GM13976 (cell line): ENCODE results near the gene PIP5K1B.

ENCODE experiments used
- DNase-seq: peaks from one replicate; pipeline ENCODE4 v3.0.0; 2012; ENCODE audit warnings: low spot score
- CTCF ChIP-seq: IDR thresholded peaks from 2 replicates; pipeline ENCODE4 v1.5.1; 2012; ENCODE audit warnings: borderline replicate concordance, mild to moderate bottlenecking; ENCODE audit not compliant: insufficient read depth; ENCODE audit errors: extremely low read depth, missing control alignments, control extremely low read depth
- in situ Hi-C: fragments of 300-500 bp; cut with MboI; formaldehyde crosslinking; loops from one replicate; pipeline ENCODE4 v1.12.0; 2022; ENCODE audit warnings: low sequenced_read_pairs, mixed read lengths, inconsistent platforms; ENCODE audit not compliant: unreplicated experiment

The PIP5K1B gene

DNA sequence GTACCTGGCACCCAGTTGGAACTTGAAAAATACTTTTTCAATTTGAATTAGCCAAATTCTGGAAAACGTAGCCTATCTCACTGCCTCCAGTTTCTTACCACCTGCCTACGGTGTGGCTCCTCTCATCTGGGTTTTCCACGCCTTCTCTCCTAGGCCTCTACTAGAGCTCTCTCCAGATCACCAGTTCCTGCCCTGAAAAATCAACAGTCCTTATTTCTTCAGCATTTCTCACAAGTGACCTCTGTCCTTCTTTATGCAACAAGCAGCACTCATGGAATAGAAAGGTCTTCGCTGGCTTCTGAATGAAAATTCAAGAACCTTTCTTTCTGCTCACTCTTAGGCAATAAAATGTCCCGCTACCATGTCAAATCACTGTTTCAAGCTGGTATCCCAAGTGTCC is 64.8 kb downstream of the PIP5K1B start:
- in situ Hi-C loops, result no loop called here
- no peak for DNase-seq
- no peak for TF ChIP-seq CTCF

GRCh38 chr9:68771376-68771775 is 66.3 kb downstream of the PIP5K1B start:
- in situ Hi-C loops, result no loop called here
- no peak for TF ChIP-seq CTCF
- no peak for DNase-seq

- no peak for DNase-seq
- in situ Hi-C loops, result loop anchor here (25.0 kb wide), 1 partner anchor 188 kb away; no protein-coding TSS in a partner anchor
- TF ChIP-seq CTCF, result no peak
Measured at GRCh38 chr9:68775003-68775730, 70.1 kb downstream of the PIP5K1B start.

DNA sequence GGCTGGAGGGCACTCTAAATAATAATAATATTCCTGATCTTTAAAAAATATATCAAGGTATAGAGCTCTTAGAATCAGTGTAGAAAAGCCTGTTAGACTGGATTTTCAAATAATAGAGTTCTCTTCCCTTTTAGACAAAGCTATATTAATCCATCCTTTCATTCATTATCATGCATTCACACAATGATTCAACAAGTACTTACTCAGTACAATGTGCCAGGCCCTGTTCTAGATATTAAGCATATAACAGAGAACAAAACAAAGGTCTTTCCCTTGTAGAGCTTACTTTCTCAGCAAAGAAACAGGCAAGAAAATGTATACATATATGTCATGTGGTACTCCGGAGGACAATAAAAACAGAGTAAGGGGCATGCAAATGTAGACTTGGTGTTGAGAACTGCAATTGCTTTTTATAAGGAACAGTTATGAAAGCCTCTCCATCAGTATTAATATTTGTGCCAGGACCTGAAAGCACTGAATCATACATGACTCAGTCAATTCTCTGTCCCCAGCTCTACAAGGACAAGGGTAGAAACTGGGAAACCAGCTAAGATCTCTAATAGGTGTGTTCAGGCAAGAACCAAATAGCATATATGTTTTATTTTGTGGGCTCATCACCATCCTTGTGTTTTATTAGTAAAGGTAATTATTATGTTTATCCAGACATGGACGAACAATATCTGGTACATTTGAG is 72.2 kb downstream of the PIP5K1B start:
- no peak for DNase-seq
- TF ChIP-seq CTCF, result no peak
- in situ Hi-C loops, result loop anchor here (25.0 kb wide), 1 partner anchor 190 kb away; no protein-coding TSS in a partner anchor

DNA sequence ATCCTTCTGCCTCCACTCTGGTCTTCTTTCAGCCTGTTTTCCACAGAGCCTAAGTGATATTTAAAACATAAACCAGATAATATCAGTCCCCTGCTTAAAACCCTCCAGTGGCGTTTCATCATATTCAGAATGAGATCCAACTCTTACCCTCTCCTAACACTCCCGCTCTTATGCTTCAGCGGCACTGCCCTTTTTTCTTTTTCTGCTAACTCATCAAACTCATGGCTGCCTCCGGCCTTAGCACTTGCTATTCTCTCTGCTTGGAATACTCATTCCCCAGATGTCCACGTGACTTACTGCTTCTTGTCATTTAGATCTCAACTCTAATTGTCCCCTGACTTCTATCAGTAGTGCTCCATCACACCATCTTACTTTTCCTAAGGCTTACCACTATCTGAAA is 73.6 kb downstream of the PIP5K1B start:
- TF ChIP-seq CTCF, result no peak
- in situ Hi-C loops, result loop anchor here (25.0 kb wide), 1 partner anchor 191 kb away; no protein-coding TSS in a partner anchor
- no peak for DNase-seq

- DNase-seq, result peak; percentile 90
- in situ Hi-C loops, result loop anchor here (25.0 kb wide), 1 partner anchor 192 kb away; no protein-coding TSS in a partner anchor
- peak; percentile 68 for TF ChIP-seq CTCF
Measured at GRCh38 chr9:68779558-68780379, 74.7 kb downstream of the PIP5K1B start.
